NK-92 (cell line): Measurements from ENCODE around the gene TPI1.

Experiments
- DNase-seq: peaks from one replicate; lab custom pipeline; 2025; ENCODE audit not compliant: unreplicated experiment; lab: John Stamatoyannopoulos, UW

Gene TPI1

GRCh38 chr12:6916426-6917200 is 49.3 kb downstream of the TPI1 start:
- DNase-seq = no peak

- no peak for DNase-seq
These were observed 50.3 kb downstream of the TPI1 start for GRCh38 chr12:6917491-6918231.

- no peak for DNase-seq
These were observed 52.3 kb downstream of the TPI1 start for GRCh38 chr12:6919588-6919987.
